Duodenal mucosa (tissue), 2 donors: ENCODE results near the gene PAN2.
"Not testable (repeated sequence)": the region's sequence is repeated elsewhere in the genome, so short reads cannot be mapped to it uniquely, and the experiment has no call there.

ENCODE experiments used
- H3K27ac ChIP-seq: one replicate; pipeline ENCODE4 v1.7.0; 2013; ENCODE audit warnings: low read depth, low read length
- H3K27me3 ChIP-seq, 2 donors: one replicate each; pipeline ENCODE4 v1.7.0; 2013; ENCODE audit warnings: low read length in 2 of 2, control low read depth in 1 of 2; ENCODE audit not compliant: insufficient read depth in 2 of 2, control insufficient read depth in 1 of 2
- H3K36me3 ChIP-seq, 2 donors: one replicate each; pipeline ENCODE4 v1.7.0; 2013; ENCODE audit warnings: low read length in 2 of 2, control low read depth in 1 of 2; ENCODE audit not compliant: insufficient read depth in 2 of 2, control insufficient read depth in 1 of 2
- H3K4me1 ChIP-seq, 2 donors: one replicate each; pipeline ENCODE4 v1.7.0; 2013; ENCODE audit warnings: low read length in 2 of 2, control low read depth in 1 of 2; ENCODE audit not compliant: insufficient read depth in 2 of 2, control insufficient read depth in 1 of 2
- H3K4me3 ChIP-seq, 2 donors: one replicate each; pipeline ENCODE4 v1.7.0; 2013; ENCODE audit warnings: low read length in 2 of 2, low read depth in 1 of 2
- H3K9ac ChIP-seq, 2 donors: one replicate each; pipeline ENCODE4 v1.7.0; 2013; ENCODE audit warnings: low read length in 2 of 2, low read depth in 1 of 2
- H3K9me3 ChIP-seq, 2 donors: one replicate each; pipeline ENCODE4 v1.7.0; 2013; ENCODE audit warnings: low read length in 2 of 2, control low read depth in 1 of 2; ENCODE audit not compliant: control insufficient read depth in 1 of 2

PAN2 gene

GRCh38 chr12:56332512-56333196, 1.1 kb downstream of the PAN2 start:
- H3K9me3 ChIP-seq = no peaks in the 10 kb centered on the region
- no peaks in the 10 kb centered on the region for H3K27me3 ChIP-seq
- peak overlapping the region; percentile 90 for H3K27ac ChIP-seq
- peaks cover 8 to 11% of the 10 kb centered on the region in 2 donors for H3K4me1 ChIP-seq
- H3K36me3 ChIP-seq = peaks cover 2 to 6% of the 10 kb centered on the region in 2 donors
- H3K9ac ChIP-seq = peak overlapping the region; percentile 91 to 93
- peak overlapping the region; percentile 87 to 90 for H3K4me3 ChIP-seq

- Histone ChIP-seq H3K36me3 (peaks cover 18 to 23% of the 10 kb centered on the region in 2 donors), H3K4me3 (no peak overlapping the region), H3K9me3 (no peaks in the 10 kb centered on the region), H3K27ac (no peak overlapping the region), H3K27me3 (no peaks in the 10 kb centered on the region), H3K4me1 (peaks cover 8 to 11% of the 10 kb centered on the region in 2 donors), H3K9ac (no peak overlapping the region)
Measured at GRCh38 chr12:56330936-56331490, 2.8 kb downstream of the PAN2 start.

- H3K27ac ChIP-seq = no peak overlapping the region
- H3K9ac ChIP-seq = no peak overlapping the region
- no peaks in the 10 kb centered on the region for H3K4me1 ChIP-seq
- H3K4me3 ChIP-seq = no peak overlapping the region
- no peaks in the 10 kb centered on the region for H3K9me3 ChIP-seq
- peaks cover 46 to 66% of the 10 kb centered on the region in 2 donors for H3K36me3 ChIP-seq
- no peaks in the 10 kb centered on the region for H3K27me3 ChIP-seq
Measured at GRCh38 chr12:56326533-56326932, 7.3 kb downstream of the PAN2 start.

GRCh38 chr12:56326126-56326525, 7.7 kb downstream of the PAN2 start:
- Histone ChIP-seq H3K4me3 (no peak overlapping the region), H3K9ac (no peak overlapping the region), H3K9me3 (no peaks in the 10 kb centered on the region), H3K27ac (no peak overlapping the region), H3K4me1 (no peaks in the 10 kb centered on the region), H3K36me3 (peaks cover 46 to 66% of the 10 kb centered on the region in 2 donors), H3K27me3 (no peaks in the 10 kb centered on the region)

- H3K9ac ChIP-seq = no peak overlapping the region
- H3K4me3 ChIP-seq = no peak overlapping the region
- no peak overlapping the region for H3K27ac ChIP-seq
- H3K4me1 ChIP-seq = no peaks in the 10 kb centered on the region
- no peaks in the 10 kb centered on the region for H3K9me3 ChIP-seq
- H3K36me3 ChIP-seq = peaks cover 55 to 76% of the 10 kb centered on the region in 2 donors
- H3K27me3 ChIP-seq = no peaks in the 10 kb centered on the region
Measured at GRCh38 chr12:56324206-56324605, 9.6 kb downstream of the PAN2 start.

- H3K27ac ChIP-seq, H3K4me3 ChIP-seq, H3K9me3 ChIP-seq, H3K9ac ChIP-seq, H3K27me3 ChIP-seq, H3K4me1 ChIP-seq: not testable (repeated sequence)
- H3K36me3 ChIP-seq = peaks cover 46 to 71% of the 10 kb centered on the region in 2 donors
Measured at GRCh38 chr12:56321610-56322009, 12.2 kb downstream of the PAN2 start.

GRCh38 chr12:56321027-56321426, 12.8 kb downstream of the PAN2 start:
- Histone ChIP-seq H3K27ac (no peak overlapping the region), H3K9me3 (no peaks in the 10 kb centered on the region), H3K27me3 (no peaks in the 10 kb centered on the region), H3K36me3 (peaks cover 40 to 65% of the 10 kb centered on the region in 2 donors), H3K4me3 (no peak overlapping the region), H3K9ac (no peak overlapping the region), H3K4me1 (peaks cover 0 to 7% of the 10 kb centered on the region in 2 donors)

GRCh38 chr12:56317675-56318074, 16.1 kb downstream of the PAN2 start:
- peaks cover 12 to 31% of the 10 kb centered on the region in 2 donors for H3K36me3 ChIP-seq
- no peak overlapping the region for H3K27ac ChIP-seq
- no peaks in the 10 kb centered on the region for H3K9me3 ChIP-seq
- H3K27me3 ChIP-seq = no peaks in the 10 kb centered on the region
- H3K4me3 ChIP-seq = no peak overlapping the region
- H3K4me1 ChIP-seq = peaks cover 10 to 19% of the 10 kb centered on the region in 2 donors
- no peak overlapping the region for H3K9ac ChIP-seq

- H3K36me3 ChIP-seq = peaks cover 12 to 31% of the 10 kb centered on the region in 2 donors
- peak within 1 kb of the TSS; percentile 96 to 99 for H3K9ac ChIP-seq
- H3K4me3 ChIP-seq = peak within 1 kb of the TSS; percentile 98 to 99
- H3K27me3 ChIP-seq = no peaks in the 10 kb centered on the region
- H3K9me3 ChIP-seq = no peaks in the 10 kb centered on the region
- H3K27ac ChIP-seq = peak within 1 kb of the TSS; percentile 90
- H3K4me1 ChIP-seq = peaks cover 10 to 19% of the 10 kb centered on the region in 2 donors
Measured at GRCh38 chr12:56315622-56316473, 18.0 kb downstream of the PAN2 start, which contains the start of gene CNPY2. TSS of gene CNPY2 (minus strand) at chr12:56315988. CDS start at chr12:56315217, 771 bp downstream.

GRCh38 chr12:56315249-56315621, 18.6 kb downstream of the PAN2 start:
- peak overlapping the region; percentile 96 to 99 for H3K9ac ChIP-seq
- peak overlapping the region; percentile 90 for H3K27ac ChIP-seq
- peaks cover 12 to 37% of the 10 kb centered on the region in 2 donors for H3K36me3 ChIP-seq
- no peaks in the 10 kb centered on the region for H3K27me3 ChIP-seq
- no peaks in the 10 kb centered on the region for H3K9me3 ChIP-seq
- H3K4me3 ChIP-seq = peak overlapping the region; percentile 98 to 99
- peaks cover 10 to 19% of the 10 kb centered on the region in 2 donors for H3K4me1 ChIP-seq
